ENCODE data around the gene C10orf90.

C10orf90 gene

DNA sequence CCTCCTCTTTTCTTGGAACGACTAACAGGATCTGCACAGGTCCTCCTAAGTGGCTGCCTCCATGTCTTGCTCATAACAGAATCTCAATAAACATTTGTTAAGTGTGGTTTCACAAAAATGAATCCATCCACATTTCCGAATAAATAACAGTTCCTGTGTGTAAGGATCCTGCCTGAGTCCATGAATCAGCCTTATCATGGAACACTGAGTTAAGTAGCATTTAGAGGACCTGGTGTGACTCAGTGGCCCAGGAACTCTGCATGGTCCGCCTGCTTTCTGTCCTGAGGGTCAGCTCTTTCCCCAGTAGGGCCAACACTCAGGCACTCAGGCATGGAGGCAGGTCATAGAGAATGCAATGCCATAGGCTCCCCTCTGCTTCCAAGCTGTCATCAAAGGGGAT, 15.8 kb upstream of the C10orf90 start:
- Mint-ChIP-seq H3K4me1 (ENCODE audit: low read depth) (no peaks in the 10 kb centered on the region), H3K9me3 (ENCODE audit: low read depth) (peaks cover 3% of the 10 kb centered on the region), H3K36me3 (no peaks in the 10 kb centered on the region), H3K27me3 (no peaks in the 10 kb centered on the region), H3K27ac (no peak overlapping the region), H3K4me3 (no peak overlapping the region)

DNA sequence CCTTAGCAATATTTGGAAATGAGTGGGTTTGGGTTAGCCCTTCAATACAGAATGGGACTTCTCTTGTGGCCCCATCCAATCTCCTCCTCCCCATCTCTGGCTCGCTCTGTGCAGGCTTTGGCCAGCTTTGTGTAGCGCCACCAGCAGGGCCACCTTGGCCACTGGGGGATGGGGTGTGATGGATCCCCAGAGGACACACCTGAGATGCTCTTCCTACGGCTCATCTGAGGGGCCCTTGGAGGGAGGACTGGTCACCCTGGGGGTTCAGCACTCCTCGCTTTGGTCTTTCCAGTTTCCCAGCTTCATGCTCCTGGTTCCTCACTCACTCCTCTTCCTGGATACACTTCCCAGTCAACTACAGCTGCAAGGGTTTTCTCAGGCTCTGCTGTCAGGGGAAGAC, 15.3 kb upstream of the C10orf90 start:
- Mint-ChIP-seq H3K27me3 (no peaks in the 10 kb centered on the region), H3K4me3 (no peak overlapping the region), H3K27ac (no peak overlapping the region), H3K9me3 (ENCODE audit: low read depth) (peaks cover 3% of the 10 kb centered on the region), H3K36me3 (no peaks in the 10 kb centered on the region), H3K4me1 (ENCODE audit: low read depth) (no peaks in the 10 kb centered on the region)

DNA sequence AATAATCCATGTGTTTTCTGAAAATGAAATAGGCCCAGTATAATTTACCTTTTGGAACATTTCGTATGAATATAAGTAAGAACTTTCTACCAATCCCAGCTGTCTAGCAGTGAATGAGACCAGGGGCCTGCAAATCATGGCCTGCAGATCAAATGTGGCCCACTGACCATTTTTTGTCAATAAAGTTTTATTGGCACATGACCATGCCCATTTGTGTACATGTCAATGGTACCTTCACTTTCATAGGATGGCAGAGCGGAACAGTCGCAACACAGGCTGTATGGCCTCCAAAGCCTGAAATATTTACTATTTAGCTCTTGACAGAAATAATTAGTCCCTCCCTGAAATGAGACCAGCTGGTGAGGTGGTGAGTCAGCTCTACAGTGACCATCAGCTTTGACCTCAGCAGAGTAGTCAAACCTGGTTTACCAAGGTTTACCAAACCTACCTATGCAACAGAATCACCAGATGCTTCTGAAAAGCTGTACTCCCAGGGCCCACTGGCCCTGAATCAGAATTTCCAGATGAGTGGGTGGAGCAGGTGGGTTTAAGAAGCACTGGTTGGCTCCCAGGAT, 13.8 kb upstream of the C10orf90 start:
- H3K4me1 Mint-ChIP-seq (ENCODE audit: low read depth) = no peaks in the 10 kb centered on the region
- no peaks in the 10 kb centered on the region for H3K27me3 Mint-ChIP-seq
- no peaks in the 10 kb centered on the region for H3K36me3 Mint-ChIP-seq
- no peak overlapping the region for H3K4me3 Mint-ChIP-seq
- peaks cover 3% of the 10 kb centered on the region for H3K9me3 Mint-ChIP-seq (ENCODE audit: low read depth)
- H3K27ac Mint-ChIP-seq = no peak overlapping the region

DNA sequence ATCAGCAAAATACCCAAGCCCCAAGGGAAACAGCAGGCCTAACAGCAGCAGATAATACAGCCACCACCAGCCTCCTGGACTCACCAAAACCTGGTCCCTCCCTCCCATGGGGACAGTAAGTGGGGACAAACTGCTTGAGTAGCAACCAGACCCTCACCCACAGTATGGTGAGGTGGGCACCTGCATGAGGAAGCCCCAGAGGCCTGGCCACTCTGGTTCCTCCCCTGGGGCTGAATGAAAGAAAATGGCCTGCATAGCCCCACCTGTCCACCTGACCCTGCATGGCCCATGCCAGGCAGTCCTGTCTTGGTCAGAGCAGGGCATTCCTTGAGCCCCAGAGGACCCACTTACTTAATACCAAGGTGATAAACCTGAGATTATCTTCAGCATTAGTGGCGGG, 13.0 kb upstream of the C10orf90 start:
- H3K36me3 Mint-ChIP-seq = no peaks in the 10 kb centered on the region
- H3K27me3 Mint-ChIP-seq = no peaks in the 10 kb centered on the region
- no peak overlapping the region for H3K4me3 Mint-ChIP-seq
- no peaks in the 10 kb centered on the region for H3K4me1 Mint-ChIP-seq (ENCODE audit: low read depth)
- no peak overlapping the region for H3K27ac Mint-ChIP-seq
- H3K9me3 Mint-ChIP-seq (ENCODE audit: low read depth) = peaks cover under 1% of the 10 kb centered on the region

DNA sequence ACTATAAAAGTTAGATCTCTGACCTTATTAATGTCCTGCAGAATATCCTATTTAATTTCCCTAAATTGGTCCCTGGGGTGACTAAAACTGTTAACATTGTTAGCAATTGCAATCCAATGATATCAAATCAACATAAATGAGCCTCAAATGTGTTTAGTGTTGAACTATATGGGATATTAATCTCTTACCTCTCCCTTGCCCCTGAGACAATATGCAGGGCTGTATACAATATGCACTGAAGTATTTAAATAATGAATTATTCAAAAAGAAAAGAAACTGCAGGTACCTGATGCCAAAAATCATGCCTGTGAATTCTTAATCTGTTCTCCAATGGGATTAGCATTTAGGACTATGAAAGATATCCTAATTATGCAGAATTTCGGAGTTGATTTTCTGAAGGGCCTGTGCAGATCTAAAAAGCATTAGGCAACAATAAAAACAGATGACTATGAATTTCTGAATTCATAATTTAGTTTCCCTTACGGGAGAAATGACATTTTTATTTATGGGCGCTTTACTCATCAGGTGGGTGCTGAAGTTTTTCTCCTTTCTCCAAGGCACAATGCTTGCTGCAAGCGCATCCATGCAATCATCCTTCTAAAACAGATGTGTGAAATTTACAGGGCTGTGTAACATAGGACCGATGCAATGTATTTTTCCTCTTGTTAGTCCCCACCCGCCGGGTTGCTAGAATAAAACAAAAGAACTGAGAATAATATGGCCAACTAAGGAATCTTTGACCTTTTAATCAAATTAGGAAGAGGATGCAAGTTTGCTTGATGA, 5.4 kb upstream of the C10orf90 start:
- no peaks in the 10 kb centered on the region for H3K4me1 Mint-ChIP-seq (ENCODE audit: low read depth)
- no peaks in the 10 kb centered on the region for H3K27me3 Mint-ChIP-seq

DNA sequence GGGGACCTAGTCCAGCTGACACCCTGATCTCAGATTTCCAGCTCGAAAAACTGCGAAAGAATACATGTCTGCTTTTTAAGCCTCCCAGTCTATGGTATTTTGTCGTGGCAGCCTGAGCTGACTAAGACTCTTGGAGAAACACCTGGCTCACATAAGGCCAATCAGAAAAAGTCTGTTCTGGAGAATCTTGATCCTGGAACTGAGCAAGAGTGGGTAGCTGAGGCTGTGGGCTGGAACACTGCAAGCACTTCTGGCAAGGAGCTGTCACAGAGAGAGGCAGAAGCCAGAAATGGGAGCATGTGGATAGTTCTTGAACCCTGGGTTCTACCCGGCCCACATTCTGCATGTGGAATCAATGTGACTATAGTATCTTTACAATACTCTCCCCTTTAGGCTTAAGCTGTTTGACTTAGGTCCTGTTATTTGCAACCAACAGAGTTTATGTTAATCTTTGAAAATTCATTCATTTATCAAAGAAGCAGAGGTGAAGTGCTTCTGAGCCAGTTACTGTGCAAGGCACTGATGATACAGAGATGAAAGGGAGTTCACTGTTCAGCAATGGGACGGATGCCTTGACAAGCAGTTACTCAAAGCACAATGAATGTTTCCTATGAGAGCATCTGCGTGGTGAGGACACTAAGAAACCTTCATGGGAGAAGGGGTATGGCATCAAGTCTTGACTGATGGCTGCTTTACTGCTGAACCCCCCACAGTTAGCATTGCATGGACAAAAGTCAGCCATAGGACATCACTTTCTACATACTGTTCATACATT, 4.4 kb upstream of the C10orf90 start:
- H3K36me3 Mint-ChIP-seq = no peaks in the 10 kb centered on the region
- H3K4me1 Mint-ChIP-seq (ENCODE audit: low read depth) = no peaks in the 10 kb centered on the region
- no peak overlapping the region for H3K4me3 Mint-ChIP-seq
- no peaks in the 10 kb centered on the region for H3K27me3 Mint-ChIP-seq
- H3K27ac Mint-ChIP-seq = no peak overlapping the region
- peaks cover 6% of the 10 kb centered on the region for H3K9me3 Mint-ChIP-seq (ENCODE audit: low read depth)

More for the DNA sequence above, 5.4 kb upstream of the C10orf90 start:
- H3K27ac Mint-ChIP-seq = no peak overlapping the region
- peaks cover 6% of the 10 kb centered on the region for H3K9me3 Mint-ChIP-seq (ENCODE audit: low read depth)
- H3K36me3 Mint-ChIP-seq = no peaks in the 10 kb centered on the region
- H3K4me3 Mint-ChIP-seq = no peak overlapping the region

DNA sequence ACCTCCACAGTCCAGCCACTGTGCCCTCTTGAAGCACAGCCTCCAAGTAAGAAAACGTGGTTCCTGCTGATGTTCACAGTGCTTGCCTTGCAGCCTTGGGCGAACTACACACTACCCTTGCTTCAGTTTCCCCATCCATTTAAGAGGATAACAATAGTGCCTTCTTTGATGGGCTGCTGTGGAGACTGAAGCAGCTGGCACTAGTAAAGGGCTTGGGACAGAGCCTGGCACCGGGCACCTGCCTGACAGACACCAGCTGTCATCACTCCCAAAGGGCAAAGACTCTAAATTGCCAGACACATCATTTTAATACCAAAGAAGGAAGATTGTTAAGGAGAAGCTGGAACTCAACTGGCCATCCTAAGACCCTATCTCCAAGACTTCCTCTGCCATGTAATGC, 3.1 kb upstream of the C10orf90 start:
- H3K4me3 Mint-ChIP-seq = no peak overlapping the region
- H3K36me3 Mint-ChIP-seq = no peaks in the 10 kb centered on the region
- no peak overlapping the region for H3K27ac Mint-ChIP-seq
- H3K27me3 Mint-ChIP-seq = no peaks in the 10 kb centered on the region
- H3K9me3 Mint-ChIP-seq (ENCODE audit: low read depth) = peaks cover 6% of the 10 kb centered on the region
- no peaks in the 10 kb centered on the region for H3K4me1 Mint-ChIP-seq (ENCODE audit: low read depth)

DNA sequence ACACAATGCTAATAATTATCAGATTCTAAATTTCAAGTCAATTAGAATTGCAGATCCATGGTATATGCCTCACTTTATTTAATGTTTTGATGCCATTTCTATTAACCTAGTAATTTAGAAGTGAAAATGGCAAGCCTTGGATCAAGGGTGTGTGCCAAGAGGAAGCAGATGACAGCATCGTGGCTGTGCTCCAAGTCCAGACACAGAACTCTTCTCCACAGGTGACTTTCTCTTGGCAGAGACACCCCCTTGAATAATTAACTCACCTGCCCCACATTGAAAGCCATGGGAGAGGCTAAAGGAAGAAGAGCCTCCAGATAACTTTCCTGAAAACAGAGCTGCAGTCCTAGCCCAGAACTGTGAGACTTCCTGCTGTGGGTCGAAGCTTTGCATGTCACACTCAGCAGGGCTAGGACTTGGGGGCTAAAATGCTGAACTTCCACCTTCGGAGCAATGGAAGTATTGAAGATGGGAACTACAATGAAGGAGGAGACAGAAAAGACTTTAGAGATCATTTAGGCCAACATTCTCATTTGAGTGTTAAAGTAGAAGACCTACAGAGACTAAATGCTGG, 996 bp upstream of the C10orf90 start:
- H3K36me3 Mint-ChIP-seq = no peaks in the 10 kb centered on the region
- H3K27me3 Mint-ChIP-seq = no peaks in the 10 kb centered on the region
- H3K4me3 Mint-ChIP-seq = no peak overlapping the region
- H3K4me1 Mint-ChIP-seq (ENCODE audit: low read depth) = no peaks in the 10 kb centered on the region
- H3K27ac Mint-ChIP-seq = no peak overlapping the region
- peaks cover 6% of the 10 kb centered on the region for H3K9me3 Mint-ChIP-seq (ENCODE audit: low read depth)

DNA sequence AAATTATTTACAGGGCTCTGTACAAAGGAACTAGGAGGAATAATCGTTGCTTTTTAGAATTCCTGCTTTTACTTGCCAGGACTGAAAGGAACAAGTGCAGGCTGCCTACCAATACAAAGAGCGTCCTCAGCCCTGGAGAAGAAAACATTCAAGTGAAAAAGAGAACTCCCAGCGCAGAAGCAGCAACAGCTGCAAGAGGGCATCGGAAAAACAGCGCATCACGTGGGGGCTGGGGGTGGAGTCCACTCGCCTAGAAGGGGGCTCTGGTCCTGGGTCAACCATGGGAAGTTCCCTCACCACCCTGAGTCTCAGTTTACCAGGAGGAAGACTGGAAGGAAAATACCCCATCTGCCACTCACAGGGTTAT, 385 bp upstream of the C10orf90 start:
- peaks cover 2% of the 10 kb centered on the region for H3K27me3 Mint-ChIP-seq
- H3K9me3 Mint-ChIP-seq (ENCODE audit: low read depth) = peaks cover 6% of the 10 kb centered on the region
- no peak overlapping the region for H3K27ac Mint-ChIP-seq
- no peaks in the 10 kb centered on the region for H3K36me3 Mint-ChIP-seq
- no peak overlapping the region for H3K4me3 Mint-ChIP-seq
- no peaks in the 10 kb centered on the region for H3K4me1 Mint-ChIP-seq (ENCODE audit: low read depth)

DNA sequence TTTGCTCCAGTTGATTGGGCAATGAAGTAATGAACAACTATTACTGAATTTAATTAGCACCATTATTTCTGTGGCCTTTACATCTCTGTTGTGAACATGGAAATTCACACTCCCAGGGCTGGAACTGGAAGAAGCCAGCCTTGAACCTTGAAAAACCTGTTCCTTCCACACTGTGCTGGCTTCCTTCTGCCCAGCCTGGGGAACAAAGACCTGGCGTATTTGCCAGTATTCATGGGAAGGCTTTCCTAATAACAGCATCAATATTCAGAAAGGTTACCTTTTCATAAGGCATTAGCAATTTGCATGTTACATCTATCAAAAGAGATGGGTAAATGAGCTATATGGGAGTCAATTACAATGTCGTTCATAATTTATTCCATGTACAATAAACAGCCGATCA, 1.3 kb downstream of the C10orf90 start:
- H3K27ac Mint-ChIP-seq = no peak overlapping the region
- H3K36me3 Mint-ChIP-seq = no peaks in the 10 kb centered on the region
- peaks cover 6% of the 10 kb centered on the region for H3K9me3 Mint-ChIP-seq (ENCODE audit: low read depth)
- no peak overlapping the region for H3K4me3 Mint-ChIP-seq
- no peaks in the 10 kb centered on the region for H3K4me1 Mint-ChIP-seq (ENCODE audit: low read depth)
- peaks cover 5% of the 10 kb centered on the region for H3K27me3 Mint-ChIP-seq

DNA sequence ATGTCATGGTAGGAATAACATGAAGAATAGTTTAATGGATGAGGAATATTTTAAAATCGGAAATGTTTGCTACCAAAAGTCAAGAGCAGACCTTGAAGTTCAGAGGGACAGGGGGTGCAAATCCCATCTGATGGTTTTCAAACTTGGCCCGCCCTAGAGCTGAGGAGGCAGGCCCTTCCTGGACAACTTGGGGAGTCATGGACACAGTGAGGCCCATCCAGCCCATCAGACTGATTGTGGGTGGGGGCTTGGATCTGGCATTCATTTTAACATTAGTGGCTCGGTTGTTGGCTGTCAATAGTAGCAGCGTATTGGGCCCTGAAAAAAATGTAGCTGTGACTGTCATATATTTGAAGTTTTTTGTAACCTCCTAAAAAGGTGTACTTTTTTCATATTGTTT, 2.0 kb downstream of the C10orf90 start:
- Mint-ChIP-seq H3K4me1 (ENCODE audit: low read depth) (no peaks in the 10 kb centered on the region), H3K27me3 (peaks cover 5% of the 10 kb centered on the region), H3K4me3 (no peak overlapping the region), H3K9me3 (ENCODE audit: low read depth) (peaks cover 6% of the 10 kb centered on the region), H3K27ac (no peak overlapping the region), H3K36me3 (no peaks in the 10 kb centered on the region)

DNA sequence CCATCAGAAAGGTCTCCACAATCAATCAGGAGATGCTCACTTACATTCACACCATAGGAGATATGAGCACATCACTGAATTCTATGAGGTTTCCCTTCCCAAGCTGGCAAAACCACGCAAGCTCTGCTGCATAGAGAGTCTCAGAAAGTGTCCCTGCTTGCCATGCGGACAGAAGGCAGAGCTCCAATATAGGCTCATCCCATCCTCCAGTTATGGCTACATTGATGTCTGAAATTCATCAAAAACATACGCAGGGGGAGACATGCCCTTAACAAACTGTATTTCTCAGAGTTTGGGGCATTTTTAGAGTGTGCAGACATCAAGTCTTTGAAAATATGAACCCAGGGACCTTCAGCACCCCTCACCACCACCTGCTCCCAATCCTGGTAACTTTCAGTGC, 2.9 kb downstream of the C10orf90 start:
- Mint-ChIP-seq H3K27me3 (peaks cover 5% of the 10 kb centered on the region), H3K36me3 (no peaks in the 10 kb centered on the region), H3K4me3 (no peak overlapping the region), H3K9me3 (ENCODE audit: low read depth) (peaks cover 6% of the 10 kb centered on the region), H3K4me1 (ENCODE audit: low read depth) (no peaks in the 10 kb centered on the region), H3K27ac (no peak overlapping the region)

DNA sequence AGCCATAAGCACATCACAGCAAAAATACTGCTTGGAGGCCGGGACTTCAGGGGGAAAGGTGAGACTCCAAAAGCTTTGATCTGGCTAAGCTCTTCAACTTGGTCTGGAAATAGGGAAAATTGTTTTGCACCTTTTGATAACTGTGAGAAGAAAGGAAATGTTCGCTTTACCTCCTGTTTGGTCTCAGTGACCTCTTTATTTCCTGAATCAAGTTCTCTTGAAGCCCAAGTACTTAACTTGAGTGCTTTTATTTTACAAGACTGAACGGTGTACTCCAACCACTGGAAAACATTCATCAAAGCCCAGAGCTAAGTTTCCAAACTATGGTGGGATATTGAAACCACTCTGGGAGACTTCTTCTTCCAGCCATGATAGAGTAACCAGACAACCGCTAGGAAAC, 5.3 kb downstream of the C10orf90 start:
- H3K9me3 Mint-ChIP-seq (ENCODE audit: low read depth) = no peaks in the 10 kb centered on the region
- no peaks in the 10 kb centered on the region for H3K4me1 Mint-ChIP-seq (ENCODE audit: low read depth)
- peaks cover 5% of the 10 kb centered on the region for H3K27me3 Mint-ChIP-seq
- H3K36me3 Mint-ChIP-seq = no peaks in the 10 kb centered on the region
- H3K4me3 Mint-ChIP-seq = no peak overlapping the region
- H3K27ac Mint-ChIP-seq = no peak overlapping the region

DNA sequence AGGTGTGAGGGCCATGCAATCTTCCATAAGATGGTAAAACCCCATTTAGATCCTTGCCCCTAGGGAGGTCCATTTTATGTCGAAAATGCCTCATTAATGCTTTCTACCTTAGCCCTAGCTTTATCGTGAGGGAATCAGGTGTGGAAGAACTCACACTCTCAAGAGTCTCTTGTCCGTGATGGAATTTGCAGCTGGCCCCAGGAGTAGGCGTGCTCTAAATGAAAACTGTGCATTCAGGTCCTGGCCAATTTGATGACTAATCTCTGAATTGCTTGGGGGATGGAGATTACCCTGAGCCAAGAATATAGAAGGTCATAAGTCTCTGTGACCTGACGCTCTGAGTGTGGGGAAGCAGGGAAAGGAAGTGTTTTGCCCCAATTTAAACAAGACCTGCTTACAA, 6.6 kb downstream of the C10orf90 start:
- Mint-ChIP-seq H3K27ac (no peak overlapping the region), H3K36me3 (no peaks in the 10 kb centered on the region), H3K9me3 (ENCODE audit: low read depth) (no peaks in the 10 kb centered on the region), H3K4me3 (no peak overlapping the region), H3K4me1 (ENCODE audit: low read depth) (no peaks in the 10 kb centered on the region), H3K27me3 (peaks cover 5% of the 10 kb centered on the region)

DNA sequence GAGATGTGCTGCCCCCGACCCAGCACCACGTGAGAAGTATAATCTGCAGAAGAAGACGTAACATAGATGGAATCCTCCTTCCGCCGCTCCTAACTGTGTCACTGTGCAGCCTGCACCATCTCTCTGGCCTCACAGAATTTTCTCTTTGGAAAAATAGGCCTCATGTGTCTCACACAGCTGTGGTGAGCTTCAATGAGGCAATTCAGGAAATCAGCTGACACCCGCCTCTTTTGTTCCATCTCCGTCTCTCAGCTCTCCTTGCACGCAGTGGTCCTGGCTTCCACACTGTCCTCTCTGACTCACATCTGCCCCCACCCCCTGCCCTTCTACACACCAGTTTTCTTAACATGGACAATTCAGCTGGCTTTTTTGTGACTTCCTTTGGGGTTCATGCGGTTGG, 7.2 kb downstream of the C10orf90 start:
- Mint-ChIP-seq H3K27me3 (peaks cover 5% of the 10 kb centered on the region), H3K4me1 (ENCODE audit: low read depth) (no peaks in the 10 kb centered on the region), H3K27ac (no peak overlapping the region), H3K4me3 (no peak overlapping the region), H3K9me3 (ENCODE audit: low read depth) (no peaks in the 10 kb centered on the region), H3K36me3 (no peaks in the 10 kb centered on the region)

Measured in activated naive CD8-positive, alpha-beta T cell (primary cell).